GM10847 (cell line): ENCODE results near the gene RBM44.

Source experiments
- POLR2A ChIP-seq: IDR thresholded peaks from 2 replicates; pipeline ENCODE4 v1.6.1; 2011; ENCODE audit not compliant: insufficient read length; ENCODE audit errors: extremely low read depth

The RBM44 gene

GRCh38 chr2:237798236-237799059 is at the start of gene RBM44:
RBM44 (plus strand) TSS chr2:237798779; CDS start chr2:237813610, 14,831 bp downstream.
- TF ChIP-seq POLR2A, result no peak

GRCh38 chr2:237749002-237749401 is 49.6 kb upstream of the RBM44 start:
- TF ChIP-seq POLR2A, result no peak

GRCh38 chr2:237749961-237750360 is 48.6 kb upstream of the RBM44 start:
- TF ChIP-seq POLR2A, result no peak

- TF ChIP-seq POLR2A, result no peak
Observed at GRCh38 chr2:237752761-237753165, 45.8 kb upstream of the RBM44 start.

GRCh38 chr2:237754182-237754581 is 44.4 kb upstream of the RBM44 start:
- no peak for TF ChIP-seq POLR2A

GRCh38 chr2:237754626-237755248 is 43.8 kb upstream of the RBM44 start:
- TF ChIP-seq POLR2A, result no peak

- no peak for TF ChIP-seq POLR2A
Observed at GRCh38 chr2:237757616-237758015, 41.0 kb upstream of the RBM44 start.

- TF ChIP-seq POLR2A, result no peak
Observed at GRCh38 chr2:237758185-237758584, 40.4 kb upstream of the RBM44 start.

- no peak for TF ChIP-seq POLR2A
Observed at GRCh38 chr2:237759176-237759575, 39.4 kb upstream of the RBM44 start.

GRCh38 chr2:237760506-237761502 is 37.8 kb upstream of the RBM44 start:
- TF ChIP-seq POLR2A, result no peak

GRCh38 chr2:237763812-237764211 is 34.8 kb upstream of the RBM44 start:
- no peak for TF ChIP-seq POLR2A

GRCh38 chr2:237765875-237766274 is 32.7 kb upstream of the RBM44 start:
- TF ChIP-seq POLR2A, result no peak

- no peak for TF ChIP-seq POLR2A
Observed at GRCh38 chr2:237766340-237766739, 32.2 kb upstream of the RBM44 start.

GRCh38 chr2:237772513-237772912 is 26.1 kb upstream of the RBM44 start:
- TF ChIP-seq POLR2A, result no peak

GRCh38 chr2:237773826-237774225 is 24.8 kb upstream of the RBM44 start:
- TF ChIP-seq POLR2A, result no peak
